SK-N-SH treated with all-trans-retinoic acid at 6 μM for 48 hours (cell line): ENCODE measurements around the gene CCDC32.

Source experiments
- ATAC-seq: fragments of 200-7000 bp; cut with Tn5 transposase; 3 replicates; pipeline ENCODE4 v1.9.1; 2020; ENCODE audit warnings: mild to moderate bottlenecking, moderate library complexity
- ARNTL ChIP-seq: fragments of 450-650 bp; formaldehyde crosslinking; IDR thresholded peaks from 2 replicates; pipeline ENCODE4 v1.5.0; 2020; ENCODE audit warnings: low read depth, mild to moderate bottlenecking, moderate library complexity, borderline replicate concordance
- BACH2 ChIP-seq: fragments of 250-450 bp; sonication (Bioruptor Pico); IDR thresholded peaks from 2 replicates; pipeline ENCODE4 v1.9.0; 2021; ENCODE audit warnings: mild to moderate bottlenecking, borderline replicate concordance
- CREB5 ChIP-seq: fragments of 250-450 bp; sonication (Bioruptor Pico); IDR thresholded peaks from 2 replicates; pipeline ENCODE4 v1.5.1; 2020; ENCODE audit warnings: low read depth, mild to moderate bottlenecking, moderate library complexity
- CSRNP3 ChIP-seq: fragments of 250-450 bp; sonication (Bioruptor Pico); IDR thresholded peaks from 2 replicates; pipeline ENCODE4 v1.5.1; 2021; ENCODE audit warnings: mild to moderate bottlenecking, moderate library complexity
- ESRRG ChIP-seq: fragments of 250-450 bp; sonication (Bioruptor Pico); IDR thresholded peaks from 2 replicates; pipeline ENCODE4 v1.6.1; 2021; ENCODE audit warnings: mild to moderate bottlenecking
- ISL1 ChIP-seq: fragments of 250-450 bp; sonication (Bioruptor Pico); IDR thresholded peaks from 2 replicates; pipeline ENCODE4 v2.1.2; 2022; ENCODE audit warnings: mild to moderate bottlenecking, moderate library complexity
- OSR1 ChIP-seq: fragments of 250-450 bp; sonication (Bioruptor Pico); IDR thresholded peaks from 2 replicates; pipeline ENCODE4 v1.8.0; 2022; ENCODE audit warnings: moderate library complexity, mild to moderate bottlenecking, inconsistent platforms
- PATZ1 ChIP-seq: fragments of 250-450 bp; sonication (Bioruptor Pico); IDR thresholded peaks from 2 replicates; pipeline ENCODE4 v1.8.0; 2020; ENCODE audit warnings: mild to moderate bottlenecking, moderate library complexity, borderline replicate concordance
- POU6F1 ChIP-seq: fragments of 250-450 bp; sonication (Bioruptor Pico); IDR thresholded peaks from 2 replicates; pipeline ENCODE4 v1.8.0; 2021; ENCODE audit warnings: low read depth, mild to moderate bottlenecking, moderate library complexity, borderline replicate concordance
- PPARA ChIP-seq: fragments of 250-450 bp; sonication (Bioruptor Pico); IDR thresholded peaks from 2 replicates; pipeline ENCODE4 v1.5.0; 2020; ENCODE audit warnings: mild to moderate bottlenecking, borderline replicate concordance
- RARB ChIP-seq: fragments of 250-450 bp; sonication (Bioruptor Pico); IDR thresholded peaks from 2 replicates; pipeline ENCODE4 v1.8.0; 2021; ENCODE audit warnings: mild to moderate bottlenecking, moderate library complexity
- SNAI2 ChIP-seq: fragments of 250-450 bp; sonication (Bioruptor Pico); IDR thresholded peaks from 2 replicates; pipeline ENCODE4 v1.5.0; 2020; ENCODE audit warnings: mild to moderate bottlenecking, moderate library complexity
- TCF4 ChIP-seq: fragments of 250-450 bp; sonication (Bioruptor Pico); IDR thresholded peaks from 2 replicates; pipeline ENCODE4 v1.8.0; 2021; ENCODE audit warnings: mild to moderate bottlenecking, moderate library complexity, borderline replicate concordance
- TOX ChIP-seq: fragments of 250-450 bp; sonication (Bioruptor Pico); IDR thresholded peaks from 2 replicates; pipeline ENCODE4 v1.8.0; 2021; ENCODE audit warnings: mild to moderate bottlenecking, moderate library complexity, borderline replicate concordance
- TSHZ2 ChIP-seq: fragments of 250-450 bp; sonication (Bioruptor Pico); IDR thresholded peaks from 2 replicates; pipeline ENCODE4 v1.5.0; 2020; ENCODE audit warnings: mild to moderate bottlenecking, moderate library complexity
- ZC3H10 ChIP-seq: fragments of 250-450 bp; sonication (Bioruptor Pico); IDR thresholded peaks from 2 replicates; pipeline ENCODE4 v1.5.1; 2021; ENCODE audit warnings: mild to moderate bottlenecking, moderate library complexity
- ZFP3 ChIP-seq: fragments of 250-450 bp; sonication (Bioruptor Pico); IDR thresholded peaks from 2 replicates; pipeline ENCODE4 v1.5.0; 2020; ENCODE audit warnings: mild to moderate bottlenecking, moderate library complexity
- ZFP30 ChIP-seq: fragments of 450-650 bp; formaldehyde crosslinking; IDR thresholded peaks from 2 replicates; pipeline ENCODE4 v1.5.0; 2022; ENCODE audit warnings: mild to moderate bottlenecking, moderate library complexity
- ZNF70 ChIP-seq: fragments of 450-650 bp; formaldehyde crosslinking; IDR thresholded peaks from 2 replicates; pipeline ENCODE4 v1.5.0; 2020; ENCODE audit warnings: mild to moderate bottlenecking, moderate library complexity

The CCDC32 gene

GRCh38 chr15:40525855-40526254 is 39.0 kb downstream of the CCDC32 start:
- no peak for ATAC-seq
- no peak for TF ChIP-seq CREB5 (CRISPR knock-in tag)
- TF ChIP-seq ARNTL (CRISPR knock-in tag): no peak
- no peak for TF ChIP-seq TCF4 (CRISPR knock-in tag)
- no peak for TF ChIP-seq CSRNP3 (CRISPR knock-in tag)
- no peak for TF ChIP-seq PATZ1
- TF ChIP-seq PPARA: no peak
- no peak for TF ChIP-seq ISL1 (CRISPR knock-in tag)
- no peak for TF ChIP-seq SNAI2
- TF ChIP-seq OSR1 (CRISPR knock-in tag): no peak
- no peak for TF ChIP-seq ZFP30
- no peak for TF ChIP-seq ZC3H10 (CRISPR knock-in tag)
- TF ChIP-seq ZFP3 (CRISPR knock-in tag): no peak
- no peak for TF ChIP-seq TOX
- TF ChIP-seq, all 23 proteins: peak for 0

GRCh38 chr15:40523611-40524010 is 41.2 kb downstream of the CCDC32 start:
- ATAC-seq: no peak
- TF ChIP-seq OSR1 (CRISPR knock-in tag): no peak
- no peak for TF ChIP-seq TOX
- no peak for TF ChIP-seq SNAI2
- TF ChIP-seq BACH2 (CRISPR knock-in tag): no peak
- no peak for TF ChIP-seq TSHZ2 (CRISPR knock-in tag)
- TF ChIP-seq ZFP30: no peak
- TF ChIP-seq ZNF70 (CRISPR knock-in tag): no peak
- TF ChIP-seq ZFP3 (CRISPR knock-in tag): no peak
- no peak for TF ChIP-seq ARNTL (CRISPR knock-in tag)
- no peak for TF ChIP-seq PPARA
- no peak for TF ChIP-seq POU6F1 (CRISPR knock-in tag)
- no peak for TF ChIP-seq RARB (CRISPR knock-in tag)
- no peak for TF ChIP-seq ESRRG (CRISPR knock-in tag)
- no peak for TF ChIP-seq CREB5 (CRISPR knock-in tag)
- TF ChIP-seq CSRNP3 (CRISPR knock-in tag): no peak
- no peak for TF ChIP-seq PATZ1
